Measurements from ENCODE around the gene CARD10. TPM values are rescaled to one million over a fixed set of nuclear protein-coding genes. Genes with fewer than 3 reads are reported as not detected.

The CARD10 gene
- total RNA-seq, 1 experiment from 2014 or later: 17.7 TPM

- no peak for TF ChIP-seq CTCF (conservative IDR thresholded peaks at IDR 0.05)
- no peaks in the 10 kb centered on the region for H3K23me2 ChIP-seq (ENCODE audit: insufficient read length, low read depth, low read length, poor library complexity, severe bottlenecking)
- peaks cover 0 to 27% (median 13%) of the 10 kb centered on the region in 3 experiments; a peak in 3 of 7 replicates for H3K36me3 Mint-ChIP-seq (ENCODE audit: insufficient read depth in 1 of 3, low read depth in 3 of 3)
- no peaks in the 10 kb centered on the region for H3K27me3 Mint-ChIP-seq (ENCODE audit: low read depth)
- H3K4me1 Mint-ChIP-seq: peaks cover 19 to 33% of the 10 kb centered on the region in 2 experiments
- H4K91ac ChIP-seq (ENCODE audit: insufficient read length, low read depth, low read length): no peak overlapping the region
- H3K23ac ChIP-seq (ENCODE audit: insufficient read length, low read depth, low read length): no peak overlapping the region
- H2BK12ac ChIP-seq (ENCODE audit: insufficient read length, low read depth, low read length): no peak overlapping the region
- H3K4me1 ChIP-seq (ENCODE audit: insufficient read depth, low read length): no peaks in the 10 kb centered on the region; the same call in 1 of the 2 replicates
- no peak overlapping the region for H3K4me3 Mint-ChIP-seq
- H3K27ac ChIP-seq (ENCODE audit: insufficient read length, low read depth, low read length): no peak overlapping the region
- H3K56ac ChIP-seq (ENCODE audit: insufficient read length, low read depth, low read length): no peak overlapping the region
- no peak overlapping the region for H3K14ac ChIP-seq (ENCODE audit: insufficient read depth, low read length)
- H3K9me3 Mint-ChIP-seq: no peaks in the 10 kb centered on the region
- no peak overlapping the region for H2AK5ac ChIP-seq (ENCODE audit: insufficient read length, low read length)
- no peak overlapping the region for H3K9ac ChIP-seq (ENCODE audit: extremely low read depth, insufficient read length, low read length)
- no peak overlapping the region for H2AFZ ChIP-seq (ENCODE audit: low read length)
- no peak overlapping the region for H3T11ph ChIP-seq (ENCODE audit: low read length)
- H3K18ac ChIP-seq (ENCODE audit: insufficient read length, low read depth, low read length): no peak overlapping the region
- WGBS (ENCODE audit: extremely low coverage, insufficient read length, low lambda C conversion rate): no CpG with 5 or more reads among the region's 11 CpGs
- H4K20me1 ChIP-seq (ENCODE audit: control insufficient read depth, insufficient read depth, insufficient read length): no peaks in the 10 kb centered on the region
- H3K27me3 ChIP-seq (ENCODE audit: insufficient read depth, low read length): no peaks in the 10 kb centered on the region
- no peak overlapping the region for H3K4ac ChIP-seq (ENCODE audit: low read depth, low read length)
- H3K27ac Mint-ChIP-seq: no peak overlapping the region
- H3K79me1 ChIP-seq (ENCODE audit: insufficient read depth, low read depth, low read length, poor library complexity, severe bottlenecking): no peaks in the 10 kb centered on the region
- H2BK120ac ChIP-seq (ENCODE audit: low read depth, low read length, poor library complexity, severe bottlenecking): no peak overlapping the region
- no peak for DNase-seq
- H2BK15ac ChIP-seq (ENCODE audit: low read depth, low read length): no peak overlapping the region
- no peaks in the 10 kb centered on the region for H3K9me3 ChIP-seq (ENCODE audit: control insufficient read depth, low read depth, low read length)
- no peak overlapping the region for H2BK20ac ChIP-seq (ENCODE audit: low read depth, low read length, poor library complexity, severe bottlenecking)
- H3K4me2 ChIP-seq (ENCODE audit: insufficient read depth, insufficient read length, low read length): no peak overlapping the region
- H3K79me2 ChIP-seq (ENCODE audit: insufficient read depth, low read length): no peaks in the 10 kb centered on the region
- no peak overlapping the region for H4K5ac ChIP-seq (ENCODE audit: insufficient read length, low read depth, low read length)
- H2BK5ac ChIP-seq (ENCODE audit: insufficient read length, low read length): no peak overlapping the region
- H4K8ac ChIP-seq (replicated peaks; ENCODE audit: insufficient read length, low read depth, low read length): no peak overlapping the region
Observed at GRCh38 chr22:37503850-37504249, 15.4 kb downstream of the CARD10 start.
